A549 (cell line): ENCODE data around the gene XRN1.

ENCODE experiments used
- CBX8 ChIP-seq: fragments of 200-600 bp; sonication (generic); IDR thresholded peaks from 2 replicates; pipeline ENCODE4 v1.6.1; 2016
- CTCF ChIP-seq: fragments of >200 bp; sonication (Bioruptor Twin); formaldehyde crosslinking; IDR thresholded peaks from 3 replicates; pipeline ENCODE4 v1.5.1; 2016
- EP300 ChIP-seq, 2 experiments: fragments of >200 bp; sonication (Bioruptor Twin); formaldehyde crosslinking; IDR thresholded peaks; 2 replicates in 1 of 2; 3 replicates in 1 of 2; pipeline ENCODE4 v1.6.1; 2016 to 2017
- RAD21 ChIP-seq, 2 experiments: fragments of >200 bp in 1 of 2; sonication (Bioruptor Twin) in 1 of 2; formaldehyde crosslinking in 1 of 2; IDR thresholded peaks in 1 of 2; conservative IDR thresholded peaks in 1 of 2; 2 replicates in 1 of 2; 3 replicates in 1 of 2; pipeline ENCODE4 v1.6.1; 2012 to 2018; ENCODE audit warnings: inconsistent platforms in 1 of 2
- TFCP2L1 ChIP-seq: fragments of 250-450 bp; sonication (Bioruptor Pico); IDR thresholded peaks from 2 replicates; pipeline ENCODE4 v1.5.0; 2021; ENCODE audit warnings: mild to moderate bottlenecking

DNA sequence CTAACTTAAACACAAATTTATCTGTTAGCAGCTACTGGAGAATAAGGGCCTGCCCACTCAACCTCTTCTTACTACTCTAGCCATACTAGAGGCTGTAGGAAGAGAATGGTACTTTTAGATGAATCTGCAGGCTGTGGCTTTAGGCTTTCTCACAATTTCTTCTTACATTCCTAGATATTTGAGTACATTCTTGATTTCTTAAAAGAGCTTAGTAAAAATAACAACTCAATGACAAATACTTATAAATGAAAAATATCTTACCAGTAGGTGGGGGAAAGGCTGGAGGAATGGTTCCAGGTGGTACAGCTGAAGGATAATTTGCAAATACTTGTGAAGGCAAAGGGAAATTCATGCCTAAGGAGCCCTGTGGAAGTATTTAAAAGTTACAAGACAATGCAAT lies 129.5 kb downstream of the XRN1 start:
- TF ChIP-seq CTCF = no peak
- TF ChIP-seq EP300 (IDR thresholded peaks at IDR 0.05) = no peak
- no peak for TF ChIP-seq TFCP2L1 (CRISPR knock-in tag)
- no peak for TF ChIP-seq CBX8
- no peak for TF ChIP-seq RAD21 (conservative IDR thresholded peaks at IDR 0.05 in 1 of 2, IDR thresholded peaks at IDR 0.05 in 1 of 2)
